Activated naive CD4-positive, alpha-beta T cell treated with anti-CD3 and anti-CD28 coated beads, Interleukin-2, amount 50 U/mL, for 24 hours (primary cell): ENCODE data around the gene PLA2G2D.

Experiments used
- H3K27ac Mint-ChIP-seq: one replicate; pipeline ENCODE4 v1.8.0; 2021; ENCODE audit warnings: mild to moderate bottlenecking, mixed read lengths
- H3K27me3 Mint-ChIP-seq: one replicate; pipeline ENCODE4 v1.8.0; 2021; ENCODE audit warnings: mixed read lengths
- H3K36me3 Mint-ChIP-seq: one replicate; pipeline ENCODE4 v1.8.0; 2021; ENCODE audit warnings: mixed read lengths
- H3K4me1 Mint-ChIP-seq: one replicate; pipeline ENCODE4 v1.8.0; 2021; ENCODE audit warnings: mixed read lengths
- H3K4me3 Mint-ChIP-seq: one replicate; pipeline ENCODE4 v1.8.0; 2021; ENCODE audit warnings: mild to moderate bottlenecking, mixed read lengths
- H3K9me3 Mint-ChIP-seq: one replicate; pipeline ENCODE4 v1.8.0; 2021; ENCODE audit warnings: mixed read lengths

PLA2G2D gene

DNA sequence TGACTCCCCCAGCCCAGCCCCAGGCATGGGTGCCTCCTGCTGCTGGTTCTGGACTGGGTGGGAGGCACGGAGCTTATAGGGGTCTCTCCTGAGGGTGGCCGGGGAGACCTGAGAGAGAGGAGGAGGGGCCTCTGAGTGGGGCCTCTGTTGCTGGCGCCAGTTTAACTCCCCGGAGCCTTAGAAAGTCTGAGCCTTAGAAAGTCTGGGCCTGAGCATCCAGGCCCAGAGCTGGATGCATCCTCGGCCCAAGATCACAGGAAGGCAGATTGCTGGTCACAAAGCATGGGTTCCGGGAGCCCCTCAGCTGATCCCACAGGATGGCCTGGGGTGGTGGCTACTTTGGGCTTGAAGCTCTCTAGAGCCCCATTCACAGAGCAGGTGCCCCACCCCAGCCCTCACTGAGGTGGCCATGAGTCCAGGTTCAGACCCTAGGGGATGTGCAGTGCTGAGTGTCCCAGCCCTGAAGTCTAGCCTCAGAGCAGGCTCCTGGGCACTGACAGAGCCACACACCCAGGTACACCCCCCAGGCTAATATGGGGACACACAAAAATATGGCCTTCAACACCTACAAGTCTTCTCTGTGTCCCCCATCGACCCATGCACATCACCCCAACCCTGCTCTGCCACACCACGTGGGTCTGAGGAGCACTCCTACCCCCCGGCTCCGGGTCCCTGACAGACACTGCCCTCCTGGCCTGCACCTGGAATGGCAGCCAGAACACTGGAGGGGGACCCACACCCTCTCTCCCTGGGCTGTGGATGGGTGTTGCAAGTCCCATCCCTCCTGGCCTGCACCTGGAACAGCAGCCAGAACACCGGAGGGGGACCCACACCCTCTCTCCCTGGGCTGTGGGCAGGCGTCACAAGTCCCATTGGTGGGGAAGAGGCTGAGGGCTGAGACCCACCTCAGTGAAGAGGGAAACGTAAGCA is 29.5 kb upstream of the PLA2G2D start:
- H3K4me1 Mint-ChIP-seq = peaks cover 4% of the 10 kb centered on the region
- H3K27me3 Mint-ChIP-seq = no peaks in the 10 kb centered on the region
- no peak overlapping the region for H3K4me3 Mint-ChIP-seq
- H3K9me3 Mint-ChIP-seq = no peaks in the 10 kb centered on the region
- no peak overlapping the region for H3K27ac Mint-ChIP-seq
- no peaks in the 10 kb centered on the region for H3K36me3 Mint-ChIP-seq

DNA sequence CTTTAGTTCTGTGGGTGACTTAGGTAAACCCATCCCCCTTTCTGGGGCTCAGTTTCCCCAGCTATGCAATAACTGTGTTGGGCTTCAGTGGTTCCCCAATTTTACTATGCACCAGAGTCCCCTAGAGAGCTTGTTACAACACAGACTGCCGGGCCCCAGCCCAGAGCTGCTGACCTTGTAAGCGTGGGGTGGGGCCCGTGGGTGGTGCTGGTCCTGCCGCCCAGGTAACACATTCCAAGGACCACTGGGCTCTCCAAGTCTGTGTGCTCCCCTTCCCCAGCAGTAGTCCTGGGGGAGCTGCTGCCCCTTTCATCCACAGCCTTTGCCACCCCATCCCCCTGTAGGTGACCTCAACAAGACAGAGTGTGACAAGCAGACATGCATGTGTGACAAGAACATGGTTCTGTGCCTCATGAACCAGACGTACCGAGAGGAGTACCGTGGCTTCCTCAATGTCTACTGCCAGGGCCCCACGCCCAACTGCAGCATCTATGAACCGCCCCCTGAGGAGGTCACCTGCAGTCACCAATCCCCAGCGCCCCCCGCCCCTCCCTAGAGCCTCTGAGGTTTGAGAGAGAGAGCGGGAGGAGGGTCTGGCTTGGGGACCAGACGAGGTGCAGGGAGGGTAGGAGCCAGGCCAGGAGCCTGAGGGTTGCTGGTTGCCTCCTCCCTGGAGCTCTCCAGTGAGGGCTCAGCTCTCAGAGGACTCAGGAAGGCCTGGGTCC is 28.7 kb upstream of the PLA2G2D start:
- no peaks in the 10 kb centered on the region for H3K36me3 Mint-ChIP-seq
- H3K9me3 Mint-ChIP-seq = no peaks in the 10 kb centered on the region
- no peak overlapping the region for H3K4me3 Mint-ChIP-seq
- H3K4me1 Mint-ChIP-seq = peaks cover 4% of the 10 kb centered on the region
- no peaks in the 10 kb centered on the region for H3K27me3 Mint-ChIP-seq
- H3K27ac Mint-ChIP-seq = no peak overlapping the region

DNA sequence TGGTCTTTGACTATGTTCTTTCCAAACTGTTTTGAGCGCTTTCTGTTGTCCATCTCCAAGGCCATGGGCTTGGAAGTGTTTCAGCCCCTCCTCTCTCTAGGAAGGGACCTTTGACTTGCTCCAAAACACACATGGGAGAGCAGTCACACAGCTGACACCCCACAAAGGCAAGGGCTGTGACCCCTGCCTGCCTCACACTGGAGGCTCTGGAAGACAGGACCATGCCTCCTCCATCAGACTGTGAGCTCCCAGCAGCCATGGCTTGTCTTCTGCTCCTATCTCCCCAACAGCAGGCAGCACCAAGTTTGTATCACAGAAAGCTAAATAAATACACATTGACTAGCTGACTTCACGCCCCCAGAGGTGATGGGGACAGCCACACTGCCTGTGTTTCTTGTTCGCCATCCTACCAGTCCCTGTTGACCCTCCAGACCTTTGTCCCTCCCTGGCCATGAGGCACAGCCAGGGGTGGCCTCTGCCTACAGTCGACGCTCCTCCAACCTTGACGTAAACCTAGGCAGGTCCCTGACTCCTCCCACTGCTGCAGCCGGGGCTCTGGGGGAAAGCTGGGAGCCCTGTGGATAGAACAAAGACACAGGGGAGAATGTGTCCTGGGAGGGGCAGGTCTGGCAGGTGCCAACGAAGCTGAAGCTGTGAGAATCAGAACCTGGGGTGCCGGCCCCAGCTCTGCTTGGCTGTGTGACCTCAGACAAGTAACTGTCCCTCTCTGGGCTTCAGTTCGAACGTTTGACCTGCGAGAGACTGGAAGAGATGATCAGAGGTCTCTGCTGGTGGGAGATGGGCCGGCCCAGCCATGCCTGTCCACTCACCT is 24.6 kb upstream of the PLA2G2D start:
- Mint-ChIP-seq H3K4me1 (no peaks in the 10 kb centered on the region), H3K27ac (no peak overlapping the region), H3K36me3 (no peaks in the 10 kb centered on the region), H3K9me3 (no peaks in the 10 kb centered on the region), H3K27me3 (no peaks in the 10 kb centered on the region), H3K4me3 (no peak overlapping the region)

DNA sequence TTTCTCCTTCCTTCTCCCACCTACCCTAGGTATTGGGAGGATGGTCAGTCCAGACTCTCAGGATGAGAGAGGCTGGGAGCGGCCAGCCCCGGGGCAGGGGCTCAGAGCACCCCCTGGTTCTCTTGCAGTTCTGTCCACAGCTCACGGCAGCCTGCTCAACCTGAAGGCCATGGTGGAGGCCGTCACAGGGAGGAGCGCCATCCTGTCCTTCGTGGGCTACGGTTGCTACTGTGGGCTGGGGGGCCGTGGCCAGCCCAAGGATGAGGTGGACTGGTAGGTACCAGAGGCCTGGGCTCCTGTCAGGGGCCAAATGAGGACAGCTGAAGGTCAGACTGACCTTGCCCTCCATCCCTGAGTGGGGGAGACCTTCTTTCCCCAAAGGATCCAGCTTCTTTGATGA is 24.0 kb upstream of the PLA2G2D start:
- H3K27ac Mint-ChIP-seq = no peak overlapping the region
- no peaks in the 10 kb centered on the region for H3K36me3 Mint-ChIP-seq
- H3K4me1 Mint-ChIP-seq = no peaks in the 10 kb centered on the region
- H3K9me3 Mint-ChIP-seq = no peaks in the 10 kb centered on the region
- H3K27me3 Mint-ChIP-seq = no peaks in the 10 kb centered on the region
- H3K4me3 Mint-ChIP-seq = no peak overlapping the region

DNA sequence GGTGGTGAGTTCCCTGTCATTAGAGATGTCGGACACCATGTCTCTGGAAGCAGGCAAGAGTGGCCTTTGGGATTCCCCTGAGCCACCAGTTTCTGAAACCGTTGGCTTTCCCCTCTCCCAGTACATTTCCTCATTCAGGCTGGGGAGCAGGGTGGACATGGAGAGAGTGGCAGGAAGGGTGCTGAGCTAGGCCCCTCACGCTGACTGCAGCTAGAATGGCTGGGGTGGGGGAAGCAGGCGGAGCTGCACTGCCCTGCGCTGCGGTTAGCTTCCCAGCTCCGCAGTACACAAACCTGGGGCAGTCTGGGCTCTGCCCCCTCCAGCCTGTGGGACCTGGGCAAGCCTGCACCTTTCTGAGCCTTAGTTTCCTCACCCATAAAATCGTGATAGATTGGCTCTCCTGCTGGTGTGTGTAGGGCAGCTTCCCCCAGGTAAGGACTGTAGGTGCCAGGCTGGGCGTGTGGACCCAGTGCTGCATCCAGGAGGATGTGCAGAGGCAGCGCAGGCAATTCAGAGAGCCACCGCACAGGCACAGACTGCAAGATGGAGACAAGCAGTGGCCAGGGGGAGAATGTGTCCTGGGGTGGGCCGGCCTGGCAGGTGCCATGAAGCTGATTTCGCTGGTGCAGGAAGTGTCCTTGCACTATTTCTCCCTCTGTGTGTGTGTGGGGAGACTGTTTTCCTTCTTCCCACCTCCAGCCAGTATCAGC is 22.8 kb upstream of the PLA2G2D start:
- Mint-ChIP-seq H3K27me3 (peaks cover 5% of the 10 kb centered on the region), H3K4me3 (no peak overlapping the region), H3K4me1 (no peaks in the 10 kb centered on the region), H3K36me3 (no peaks in the 10 kb centered on the region), H3K27ac (no peak overlapping the region), H3K9me3 (no peaks in the 10 kb centered on the region)

DNA sequence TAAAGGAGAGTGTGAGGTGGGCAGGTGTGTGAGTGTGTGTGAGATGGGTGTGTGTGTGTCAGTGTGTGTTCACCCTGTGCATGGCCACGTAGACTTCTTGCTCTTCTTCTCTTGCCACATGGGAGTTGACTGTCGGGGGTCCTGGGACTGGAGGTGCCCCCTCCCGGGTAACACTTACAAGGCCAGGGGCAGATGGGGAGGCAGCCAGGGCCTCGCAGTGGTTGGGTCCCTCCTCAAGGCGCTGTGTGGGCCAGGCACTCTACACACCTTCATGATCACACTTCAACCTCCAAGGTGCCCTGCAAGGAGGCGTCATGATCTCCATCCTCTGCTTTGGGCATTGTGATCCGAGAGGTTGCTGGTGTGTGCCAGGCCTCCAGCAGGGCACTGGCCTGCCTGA is 22.1 kb upstream of the PLA2G2D start:
- peaks cover 5% of the 10 kb centered on the region for H3K27me3 Mint-ChIP-seq
- H3K4me3 Mint-ChIP-seq = no peak overlapping the region
- H3K36me3 Mint-ChIP-seq = no peaks in the 10 kb centered on the region

DNA sequence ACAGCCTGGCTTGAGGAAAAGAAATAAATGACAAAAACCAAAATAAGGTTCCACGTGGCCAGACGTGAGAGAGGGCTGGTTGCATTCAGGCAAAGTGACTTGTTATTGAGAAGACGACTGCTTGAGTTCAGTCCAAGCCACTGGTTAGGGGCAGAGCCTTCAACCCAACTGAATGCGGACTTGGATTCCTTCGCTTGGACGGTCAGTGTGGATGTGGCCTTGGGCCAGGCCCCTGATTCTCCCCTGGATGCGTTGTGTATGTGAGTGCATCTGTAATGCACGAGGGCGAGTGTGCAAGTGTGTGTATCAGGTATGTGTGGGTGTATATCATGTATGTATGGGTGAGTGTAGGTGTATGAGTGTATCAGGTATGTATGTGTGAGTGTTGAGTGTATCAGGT is 21.7 kb upstream of the PLA2G2D start:
- Mint-ChIP-seq H3K36me3 (no peaks in the 10 kb centered on the region), H3K27me3 (peaks cover 7% of the 10 kb centered on the region), H3K4me3 (no peak overlapping the region), H3K9me3 (no peaks in the 10 kb centered on the region), H3K4me1 (no peaks in the 10 kb centered on the region), H3K27ac (no peak overlapping the region)

More for the DNA sequence above, 22.1 kb upstream of the PLA2G2D start:
- Mint-ChIP-seq H3K27ac (no peak overlapping the region), H3K9me3 (no peaks in the 10 kb centered on the region), H3K4me1 (no peaks in the 10 kb centered on the region)

DNA sequence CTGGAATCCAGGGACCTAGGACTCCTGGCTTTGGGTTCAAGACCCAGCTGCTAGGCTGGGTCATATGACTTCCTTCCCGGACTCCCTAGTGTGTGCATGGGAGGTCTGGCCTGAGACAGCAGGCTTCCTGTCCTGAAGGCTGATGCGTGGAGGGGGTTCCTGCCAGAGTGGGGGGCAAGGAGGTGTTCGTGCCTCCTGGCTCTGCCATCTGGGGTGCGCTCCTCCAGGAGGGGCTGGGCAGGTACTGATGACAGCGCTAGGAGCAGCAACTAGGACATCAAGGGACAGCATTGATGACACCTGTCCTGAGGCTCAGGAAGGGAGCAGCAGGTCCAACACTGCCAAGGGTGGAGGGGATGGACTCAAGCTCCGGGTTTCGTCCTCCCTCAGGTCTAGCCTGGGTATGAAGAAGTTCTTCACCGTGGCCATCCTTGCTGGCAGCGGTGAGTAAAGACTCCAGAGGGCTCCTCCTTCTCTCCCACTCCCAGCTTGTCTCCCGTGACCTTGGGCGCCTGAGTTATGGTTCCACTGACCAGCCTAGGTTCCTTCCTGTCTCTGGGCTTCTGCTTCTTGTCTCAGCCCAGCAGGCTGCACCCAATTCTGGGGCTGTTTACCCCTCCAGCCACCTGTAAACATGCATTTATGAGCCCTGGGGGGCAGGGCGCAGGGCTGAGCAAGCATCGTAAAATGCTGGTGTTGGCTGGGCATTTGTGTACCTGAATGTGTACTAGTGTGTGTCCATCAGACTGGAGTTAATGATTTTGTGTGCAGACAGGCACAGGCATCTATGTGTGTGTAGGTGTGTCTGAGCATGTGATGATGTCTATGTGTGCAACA is 20.7 kb upstream of the PLA2G2D start:
- Mint-ChIP-seq H3K4me3 (no peak overlapping the region), H3K27ac (no peak overlapping the region), H3K9me3 (no peaks in the 10 kb centered on the region), H3K4me1 (no peaks in the 10 kb centered on the region), H3K27me3 (peaks cover 9% of the 10 kb centered on the region), H3K36me3 (no peaks in the 10 kb centered on the region)

DNA sequence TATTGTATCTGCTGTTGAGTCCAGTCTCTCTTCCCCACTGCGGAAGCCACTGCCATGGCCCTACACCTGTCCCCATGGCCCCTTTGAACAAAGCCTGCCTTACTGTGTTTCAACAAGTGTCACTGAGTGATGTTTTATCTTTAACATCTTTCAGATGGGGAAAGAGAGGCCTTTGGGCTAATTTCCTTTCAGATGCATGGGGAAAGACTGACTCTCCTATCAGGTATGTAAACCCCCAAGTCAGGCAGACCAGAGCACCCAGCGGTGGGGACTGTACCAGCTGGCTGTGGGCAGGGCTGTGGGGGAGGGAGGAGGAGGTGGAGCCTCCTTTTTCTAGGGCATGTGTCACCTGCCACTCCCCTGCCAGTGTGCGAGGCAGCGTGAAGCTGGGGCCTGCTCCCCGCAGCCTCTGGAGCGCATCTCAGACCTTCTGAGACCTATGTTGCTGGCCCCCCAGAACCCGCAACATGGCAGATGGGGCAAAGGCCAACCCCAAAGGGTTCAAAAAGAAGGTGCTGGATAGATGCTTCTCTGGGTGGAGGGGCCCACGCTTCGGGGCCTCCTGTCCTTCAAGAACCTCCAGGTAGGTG is 19.7 kb upstream of the PLA2G2D start, which contains the start of gene PLA2G2F:
PLA2G2F (plus strand) TSS at position 363 of the 590 bp plus-strand sequence; CDS start at position 468, 105 bp downstream.
- Mint-ChIP-seq H3K4me3 (no peak within 1 kb of the TSS), H3K27me3 (peaks cover 11% of the 10 kb centered on the region), H3K27ac (no peak within 1 kb of the TSS), H3K4me1 (no peaks in the 10 kb centered on the region), H3K9me3 (no peaks in the 10 kb centered on the region), H3K36me3 (no peaks in the 10 kb centered on the region)

DNA sequence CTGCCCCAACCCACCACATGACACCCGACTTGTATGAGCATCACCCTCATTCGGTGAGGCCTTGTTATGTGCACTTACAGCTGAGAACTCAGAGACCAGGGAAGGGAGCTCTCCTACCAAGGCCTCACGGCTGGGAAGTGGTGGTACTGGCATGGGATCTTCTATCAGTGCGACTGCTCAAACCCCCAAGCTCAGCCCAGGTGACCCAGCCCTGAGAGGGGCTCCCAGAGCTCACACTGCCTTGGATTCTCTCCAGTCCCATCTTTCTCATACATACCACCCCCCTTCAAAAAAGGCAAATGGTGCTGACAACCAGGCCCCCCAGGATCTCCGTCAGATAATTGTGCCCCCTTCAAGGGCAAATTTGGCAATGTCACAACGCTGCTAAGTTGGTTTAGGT is 19.0 kb upstream of the PLA2G2D start:
- no peaks in the 10 kb centered on the region for H3K36me3 Mint-ChIP-seq

DNA sequence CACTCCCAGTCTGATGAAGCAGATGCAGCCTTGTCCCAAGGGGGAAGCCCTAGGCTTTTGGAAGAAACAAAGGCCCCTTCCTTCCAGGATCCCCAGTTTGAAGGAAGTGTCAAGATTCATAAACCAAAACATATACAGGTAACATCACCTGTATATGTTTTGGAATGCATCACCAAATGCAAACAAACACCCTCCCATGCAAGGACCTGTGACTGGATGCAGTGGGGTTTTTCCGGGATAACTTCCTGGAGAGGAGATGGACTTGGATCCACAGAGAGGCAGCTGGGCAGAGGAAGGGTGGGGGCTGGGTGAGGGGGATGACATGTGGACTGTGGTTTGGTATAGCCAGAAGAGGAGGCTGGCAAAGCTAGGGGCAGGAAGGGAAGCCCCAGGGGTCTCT is 18.3 kb upstream of the PLA2G2D start:
- no peaks in the 10 kb centered on the region for H3K4me1 Mint-ChIP-seq

More for the DNA sequence above, 19.0 kb upstream of the PLA2G2D start:
- Mint-ChIP-seq H3K4me1 (no peaks in the 10 kb centered on the region), H3K9me3 (no peaks in the 10 kb centered on the region), H3K27me3 (peaks cover 14% of the 10 kb centered on the region), H3K4me3 (no peak overlapping the region), H3K27ac (no peak overlapping the region)

DNA sequence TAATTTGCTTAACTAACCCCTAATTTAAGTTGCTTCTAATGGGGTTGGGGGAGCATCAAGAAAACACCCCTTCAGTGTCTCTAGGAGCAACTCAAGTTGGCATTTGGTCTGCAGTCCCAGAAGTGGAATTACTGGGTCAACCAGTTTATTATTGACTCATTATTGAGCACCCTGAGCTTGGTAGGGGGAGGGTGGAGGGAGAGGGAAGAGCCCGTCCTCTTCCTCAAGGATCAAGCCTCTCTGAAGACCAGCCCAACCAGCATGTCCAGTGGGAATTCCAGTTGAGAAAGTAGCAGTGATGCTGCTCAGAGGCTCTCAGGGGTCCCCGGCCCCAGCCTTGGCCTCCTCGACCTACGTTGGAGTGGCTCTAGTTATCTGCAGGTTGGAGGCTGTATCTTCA is 17.7 kb upstream of the PLA2G2D start:
- Mint-ChIP-seq H3K4me3 (no peak overlapping the region), H3K27me3 (peaks cover 17% of the 10 kb centered on the region), H3K9me3 (no peaks in the 10 kb centered on the region), H3K27ac (no peak overlapping the region), H3K36me3 (no peaks in the 10 kb centered on the region), H3K4me1 (no peaks in the 10 kb centered on the region)

More for the DNA sequence above, 18.3 kb upstream of the PLA2G2D start:
- peaks cover 17% of the 10 kb centered on the region for H3K27me3 Mint-ChIP-seq
- no peaks in the 10 kb centered on the region for H3K36me3 Mint-ChIP-seq
- no peak overlapping the region for H3K4me3 Mint-ChIP-seq
- no peak overlapping the region for H3K27ac Mint-ChIP-seq
- H3K9me3 Mint-ChIP-seq = no peaks in the 10 kb centered on the region

DNA sequence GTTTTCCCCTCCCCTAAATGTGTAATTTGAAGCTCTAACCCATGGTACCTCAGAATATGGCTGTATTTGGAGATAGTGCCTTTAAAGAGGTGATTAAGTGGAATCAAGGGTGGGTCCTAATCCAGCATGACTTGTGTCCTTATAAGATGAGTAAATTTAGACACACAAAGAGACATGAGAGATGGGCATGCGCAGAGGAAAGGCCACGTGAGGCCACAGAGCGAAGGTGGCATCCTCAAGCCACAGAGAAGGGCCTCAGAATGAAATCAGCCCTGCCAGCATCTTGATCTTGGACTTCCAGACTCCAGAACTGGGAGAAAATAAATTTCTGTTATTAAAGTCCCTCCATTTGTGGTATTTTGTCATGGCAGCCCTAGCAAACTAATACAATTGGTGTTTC is 16.9 kb upstream of the PLA2G2D start:
- H3K9me3 Mint-ChIP-seq = no peaks in the 10 kb centered on the region
- peaks cover 17% of the 10 kb centered on the region for H3K27me3 Mint-ChIP-seq
- H3K4me3 Mint-ChIP-seq = no peak overlapping the region
- no peak overlapping the region for H3K27ac Mint-ChIP-seq
- H3K4me1 Mint-ChIP-seq = no peaks in the 10 kb centered on the region
- H3K36me3 Mint-ChIP-seq = no peaks in the 10 kb centered on the region

DNA sequence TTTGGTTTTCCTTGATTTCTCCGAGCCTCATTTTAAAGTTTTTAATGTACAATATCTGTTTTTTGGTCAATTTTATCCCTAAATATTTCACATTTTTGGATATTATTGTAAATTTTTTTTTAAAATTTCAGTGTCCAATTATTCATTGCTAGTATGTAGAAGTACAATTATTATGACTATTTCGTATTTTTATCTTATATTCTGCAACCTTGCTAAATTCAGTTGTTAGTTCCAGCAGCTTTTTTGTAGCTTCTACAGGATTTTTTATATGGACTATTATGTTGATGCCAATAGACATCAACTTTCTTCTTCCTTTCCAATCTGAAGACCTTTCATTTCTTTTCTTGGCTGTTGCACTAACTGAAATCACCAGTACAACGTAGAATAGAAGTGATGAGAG is 15.7 kb upstream of the PLA2G2D start:
- no peaks in the 10 kb centered on the region for H3K9me3 Mint-ChIP-seq
- no peaks in the 10 kb centered on the region for H3K36me3 Mint-ChIP-seq
- peaks cover 17% of the 10 kb centered on the region for H3K27me3 Mint-ChIP-seq
- H3K27ac Mint-ChIP-seq = no peak overlapping the region
- H3K4me1 Mint-ChIP-seq = no peaks in the 10 kb centered on the region
- H3K4me3 Mint-ChIP-seq = no peak overlapping the region
